ENCODE data around the gene PRKAR1B.

The PRKAR1B gene

DNA sequence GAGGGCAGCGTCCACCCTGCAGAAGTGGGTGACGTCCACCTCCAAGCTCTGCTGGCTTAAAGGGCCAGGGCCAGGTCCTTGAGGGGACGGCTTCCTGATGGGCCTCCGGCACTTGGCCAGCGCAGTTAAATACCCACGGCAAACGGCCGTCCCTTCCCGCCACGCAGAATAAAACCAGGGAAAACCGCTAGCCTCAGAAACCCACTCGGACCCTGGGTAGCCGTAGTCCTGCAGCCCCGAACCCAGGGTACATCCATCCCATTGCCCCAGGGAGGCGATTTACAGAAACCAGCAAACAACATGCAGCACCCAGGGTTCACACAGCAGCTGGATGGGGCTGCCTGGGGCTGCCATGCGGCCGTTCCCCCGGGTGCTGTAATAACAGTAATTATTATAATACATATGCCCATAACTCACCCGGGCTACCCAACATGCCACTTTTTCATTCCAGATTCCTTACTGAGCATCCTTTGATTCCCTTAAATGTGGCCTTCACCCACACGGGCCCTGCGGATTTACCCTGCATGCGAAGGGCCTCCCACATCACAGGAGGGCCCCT lies 126.0 kb downstream of the PRKAR1B start:
- no peak for DNase-seq

DNA sequence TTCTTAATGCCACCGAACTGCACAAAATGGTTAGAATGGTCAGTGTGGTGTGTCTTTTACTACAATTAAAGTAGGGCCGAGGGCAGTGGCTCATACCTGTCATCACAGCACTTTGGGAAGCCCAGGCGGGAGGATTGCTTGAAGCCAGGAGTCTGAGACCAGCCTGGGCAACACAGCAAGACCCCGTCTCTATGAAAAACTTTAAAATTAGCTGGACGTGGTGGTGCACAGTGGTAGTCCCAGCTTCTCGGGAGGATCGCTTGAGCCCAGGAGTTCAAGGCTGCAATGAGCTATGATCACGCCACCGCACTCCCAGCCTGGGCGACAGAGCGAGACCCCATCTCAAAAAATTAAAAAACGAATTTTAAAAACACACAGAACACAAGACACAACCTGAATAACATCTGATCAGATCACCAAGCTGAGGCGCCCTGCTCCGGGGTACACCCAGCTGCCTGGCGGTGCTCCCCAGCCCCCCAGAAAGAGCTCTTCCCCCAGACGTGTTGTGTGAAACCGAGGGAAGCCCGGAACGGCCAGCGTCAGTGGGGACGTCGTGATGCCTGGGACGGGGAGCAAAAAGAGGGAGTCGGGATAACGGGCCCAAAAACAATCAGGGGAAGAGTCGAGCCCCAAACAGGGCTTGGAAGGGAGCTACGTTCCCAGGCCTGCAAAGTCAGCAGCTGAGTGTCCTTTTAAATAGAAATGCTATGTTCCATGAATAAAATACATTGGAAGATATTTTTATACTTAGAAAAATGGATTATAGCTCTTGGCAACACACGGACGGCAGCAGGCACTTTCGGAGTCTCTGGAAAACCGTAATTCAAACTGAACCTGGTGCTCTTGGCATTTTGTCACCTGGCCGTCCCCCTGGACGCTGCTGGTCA lies 126.7 kb downstream of the PRKAR1B start:
- DNase-seq: no peak

- no peak for DNase-seq
These were observed 128.2 kb downstream of the PRKAR1B start for GRCh38 chr7:598899-599298.

- no peak for DNase-seq
These were observed 129.5 kb downstream of the PRKAR1B start for GRCh38 chr7:597348-598178.

DNA sequence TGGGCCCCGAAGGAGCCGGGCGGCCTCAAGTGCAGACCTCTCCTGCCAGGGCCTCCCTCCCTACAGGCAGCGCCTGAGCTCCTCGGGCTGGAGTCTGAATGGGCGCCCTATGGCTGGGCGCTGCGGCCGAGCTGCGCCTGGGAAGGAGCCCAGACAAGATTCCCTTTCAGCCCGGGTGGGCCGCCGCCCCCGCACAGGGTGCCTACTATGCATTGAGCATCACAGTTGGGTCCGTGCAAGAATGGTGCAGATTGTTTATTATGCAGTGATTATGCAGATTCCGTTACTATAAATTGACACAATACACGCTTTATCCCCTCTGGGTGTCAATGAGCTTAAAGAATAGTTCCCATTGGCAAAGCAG lies 130.3 kb downstream of the PRKAR1B start:
- DNase-seq: no peak

- DNase-seq: no peak
These were observed 130.8 kb downstream of the PRKAR1B start for GRCh38 chr7:596071-596818.

DNA sequence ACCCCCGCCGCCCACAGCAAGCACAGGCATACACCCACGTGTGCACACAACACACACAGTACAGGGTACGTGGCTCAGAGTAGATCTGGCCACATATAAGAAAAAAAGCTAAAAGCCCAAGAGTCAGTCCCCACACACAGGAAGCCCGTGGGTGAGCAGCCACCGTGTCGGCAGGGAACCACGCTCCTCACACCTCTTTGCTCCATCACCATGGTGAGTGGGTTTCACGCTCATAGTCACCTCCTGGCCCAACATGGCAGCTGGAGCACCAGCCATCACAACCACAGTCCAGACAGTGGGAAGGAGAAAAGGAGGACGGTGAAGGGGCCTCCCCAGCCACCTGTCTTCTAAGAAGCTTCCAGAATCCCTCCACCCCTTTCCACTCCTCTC lies 131.5 kb downstream of the PRKAR1B start:
- DNase-seq: peak; percentile 32 to 50

- DNase-seq: no peak
These were observed 132.0 kb downstream of the PRKAR1B start for GRCh38 chr7:594920-595620.

GRCh38 chr7:594212-594913 lies 132.7 kb downstream of the PRKAR1B start:
- no peak for DNase-seq

DNA sequence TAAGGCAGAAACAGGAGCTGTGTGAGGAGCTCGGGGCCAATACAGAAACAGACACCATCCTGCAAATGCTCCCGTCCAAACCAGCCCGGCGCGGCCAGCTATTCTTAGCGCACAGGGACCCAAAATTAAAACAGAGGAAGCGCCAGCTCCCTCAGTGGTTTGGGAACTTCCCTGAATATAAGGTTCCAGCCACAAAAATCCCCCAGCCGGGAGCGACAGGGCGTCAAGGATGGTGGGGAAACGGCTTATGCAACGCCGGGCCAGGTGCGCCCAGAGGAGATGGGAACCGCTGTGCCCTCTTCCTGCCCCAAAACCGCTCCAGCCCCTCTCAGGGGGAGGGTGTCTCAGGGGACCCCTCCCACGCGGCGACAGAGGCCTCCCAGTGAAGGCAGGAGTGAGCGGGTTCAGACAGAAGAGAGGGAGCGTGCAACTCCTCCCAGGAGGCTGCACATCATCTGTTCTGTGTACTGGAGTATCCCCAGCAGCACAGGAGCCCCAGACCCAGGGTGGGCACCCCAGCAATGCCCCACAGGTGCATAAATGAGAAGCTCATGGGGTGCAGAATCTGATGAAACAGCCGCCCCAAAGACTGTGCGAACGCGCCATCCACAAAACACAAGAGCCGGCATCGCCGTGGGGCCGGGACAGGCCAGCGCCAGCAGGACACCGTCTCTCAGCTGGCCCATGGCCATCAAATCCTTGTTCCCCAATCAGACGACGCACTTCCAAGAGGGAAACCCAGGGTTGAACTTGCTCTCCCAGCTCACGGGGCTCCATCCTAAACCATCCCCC lies 133.6 kb downstream of the PRKAR1B start:
- DNase-seq: no peak

GRCh38 chr7:591856-592628 lies 135.0 kb downstream of the PRKAR1B start:
- no peak for DNase-seq

- no peak for DNase-seq
These were observed 136.1 kb downstream of the PRKAR1B start for GRCh38 chr7:590731-591551.

- DNase-seq: no peak
These were observed 137.1 kb downstream of the PRKAR1B start for GRCh38 chr7:589781-590575.

GRCh38 chr7:587767-588166 lies 139.3 kb downstream of the PRKAR1B start:
- DNase-seq: no peak

- no peak for DNase-seq
These were observed 140.6 kb downstream of the PRKAR1B start for GRCh38 chr7:586494-586893.

- DNase-seq: no peak
These were observed 141.2 kb downstream of the PRKAR1B start for GRCh38 chr7:585873-586272.

DNA sequence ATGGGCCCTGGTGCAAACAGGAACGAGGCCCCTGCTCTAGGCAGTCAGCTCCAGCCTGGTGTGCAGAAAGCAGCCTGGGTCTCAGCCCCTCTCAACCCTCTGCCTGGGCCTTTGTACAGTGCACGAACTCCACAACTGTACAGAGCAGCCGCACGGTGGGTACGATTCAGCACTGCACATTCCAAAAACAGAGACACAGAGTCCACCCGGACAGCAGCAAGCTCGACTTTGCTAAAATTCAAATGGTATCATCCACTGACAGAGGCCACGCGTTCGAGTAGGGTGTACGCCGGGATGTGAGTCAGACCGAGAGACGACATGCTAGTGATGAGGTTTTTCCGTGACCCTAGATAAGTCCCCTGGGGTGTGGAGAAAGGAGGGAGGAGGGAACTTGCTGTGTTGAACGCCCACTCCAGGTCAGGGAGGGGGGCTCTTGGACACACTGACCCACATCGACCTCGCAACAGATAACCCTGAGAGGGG lies 141.8 kb downstream of the PRKAR1B start:
- DNase-seq: peak; percentile 58 to 72

DNA sequence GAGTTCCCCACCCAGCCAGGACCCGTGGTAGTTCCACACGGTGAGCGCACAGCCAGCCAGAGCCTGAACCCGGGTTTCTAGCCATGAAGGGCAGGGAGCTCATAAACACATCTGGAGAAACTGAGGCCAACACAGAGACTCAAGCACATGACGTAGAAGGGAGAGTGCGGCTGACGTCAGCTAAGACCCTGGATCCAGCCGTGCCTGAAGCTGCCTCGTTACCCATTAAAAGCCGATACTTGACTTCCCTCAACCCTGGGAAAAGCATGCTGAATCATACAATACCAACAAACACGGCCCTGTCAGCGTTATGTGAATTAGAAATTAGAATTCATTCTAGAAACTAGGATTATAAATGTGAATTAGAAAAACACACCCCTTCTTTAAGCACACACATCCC lies 142.3 kb downstream of the PRKAR1B start:
- DNase-seq: no peak

Data from activated CD4-positive, alpha-beta T cell treated with anti-CD3 and anti-CD28 coated beads, Interleukin-2, amount 50 U/mL, for 4 hours (primary cell).